HEK293 (cell line): ENCODE results near the gene SIRT4.

Experiments
- CTCF ChIP-seq: fragments of 450-650 bp; formaldehyde crosslinking; IDR thresholded peaks from 2 replicates; pipeline ENCODE4 v1.5.1; 2016; ENCODE audit warnings: missing biosample characterization, missing genetic modification characterization
- PRDM6 ChIP-seq: fragments of 450-650 bp; formaldehyde crosslinking; IDR thresholded peaks from 2 replicates; pipeline ENCODE4 v1.5.1; 2017; ENCODE audit warnings: missing biosample characterization, missing genetic modification characterization
- SETDB1 ChIP-seq: IDR thresholded peaks from one replicate; pipeline ENCODE4 v1.6.1; 2017; ENCODE audit warnings: mild to moderate bottlenecking, low read length, moderate library complexity, mixed read lengths; ENCODE audit not compliant: insufficient read length
- SP2 ChIP-seq: fragments of 450-650 bp; formaldehyde crosslinking; IDR thresholded peaks from 2 replicates; pipeline ENCODE4 v1.5.1; 2016; ENCODE audit warnings: missing biosample characterization, missing genetic modification characterization
- ZBTB1 ChIP-seq: fragments of 450-650 bp; formaldehyde crosslinking; IDR thresholded peaks from 2 replicates; pipeline ENCODE4 v1.5.1; 2016; ENCODE audit warnings: missing biosample characterization, missing genetic modification characterization
- ZBTB48 ChIP-seq: fragments of 450-650 bp; formaldehyde crosslinking; IDR thresholded peaks from 2 replicates; pipeline ENCODE4 v1.5.1; 2016; ENCODE audit warnings: missing biosample characterization, missing genetic modification characterization
- ZFP37 ChIP-seq: fragments of 450-650 bp; formaldehyde crosslinking; IDR thresholded peaks from 2 replicates; pipeline ENCODE4 v1.5.1; 2016; ENCODE audit warnings: missing biosample characterization, missing genetic modification characterization
- ZNF274 ChIP-seq, 2 experiments: fragments of 200-500 bp in 1 of 2; fragments of 450-650 bp in 1 of 2; sonication (Bioruptor generic) in 1 of 2; formaldehyde crosslinking in 1 of 2; IDR thresholded peaks; 2 replicates each; pipeline versions ENCODE4 v1.5.1 to v1.6.1; 2014 to 2016; ENCODE audit warnings: borderline replicate concordance in 1 of 2, inconsistent platforms in 1 of 2, low read length in 1 of 2, missing biosample characterization in 1 of 2, missing genetic modification characterization in 1 of 2
- TF ChIP-seq, protein P1 (sequence below): fragments of 450-650 bp; formaldehyde crosslinking; IDR thresholded peaks from 2 replicates; pipeline ENCODE4 v1.5.1; 2016; ENCODE audit warnings: missing biosample characterization, missing genetic modification characterization, low read depth

GRCh38 chr12:120292411-120292660, 9.8 kb upstream of the SIRT4 start:
- TF ChIP-seq CTCF (tag by site-specific recombination): peak; percentile 14; the same call in 1 of the 2 replicates
- no peak for TF ChIP-seq PRDM6 (tag by site-specific recombination)
- TF ChIP-seq SETDB1: no peak
- no peak for TF ChIP-seq ZNF274 (IDR thresholded peaks at IDR 0.05; ENCODE audit: low read length)
- TF ChIP-seq ZNF274 (tag by site-specific recombination; IDR thresholded peaks at IDR 0.05; ENCODE audit: borderline replicate concordance): no peak
- TF ChIP-seq, protein P1, sequence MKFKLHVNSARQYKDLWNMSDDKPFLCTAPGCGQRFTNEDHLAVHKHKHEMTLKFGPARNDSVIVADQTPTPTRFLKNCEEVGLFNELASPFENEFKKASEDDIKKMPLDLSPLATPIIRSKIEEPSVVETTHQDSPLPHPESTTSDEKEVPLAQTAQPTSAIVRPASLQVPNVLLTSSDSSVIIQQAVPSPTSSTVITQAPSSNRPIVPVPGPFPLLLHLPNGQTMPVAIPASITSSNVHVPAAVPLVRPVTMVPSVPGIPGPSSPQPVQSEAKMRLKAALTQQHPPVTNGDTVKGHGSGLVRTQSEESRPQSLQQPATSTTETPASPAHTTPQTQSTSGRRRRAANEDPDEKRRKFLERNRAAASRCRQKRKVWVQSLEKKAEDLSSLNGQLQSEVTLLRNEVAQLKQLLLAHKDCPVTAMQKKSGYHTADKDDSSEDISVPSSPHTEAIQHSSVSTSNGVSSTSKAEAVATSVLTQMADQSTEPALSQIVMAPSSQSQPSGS (tag by site-specific recombination): no peak
- no peak for TF ChIP-seq ZBTB48 (tag by site-specific recombination)
- no peak for TF ChIP-seq ZFP37 (tag by site-specific recombination)
- no peak for TF ChIP-seq SP2
- TF ChIP-seq ZBTB1 (tag by site-specific recombination): 0 out of 2 replicates have a peak, but pooled peaks have one; percentile 86
